ENCODE data around the gene TSSC4.
A peak's percentile ranks its signal among the peaks of the same experiment; 100 is the strongest.

Gene TSSC4

DNA sequence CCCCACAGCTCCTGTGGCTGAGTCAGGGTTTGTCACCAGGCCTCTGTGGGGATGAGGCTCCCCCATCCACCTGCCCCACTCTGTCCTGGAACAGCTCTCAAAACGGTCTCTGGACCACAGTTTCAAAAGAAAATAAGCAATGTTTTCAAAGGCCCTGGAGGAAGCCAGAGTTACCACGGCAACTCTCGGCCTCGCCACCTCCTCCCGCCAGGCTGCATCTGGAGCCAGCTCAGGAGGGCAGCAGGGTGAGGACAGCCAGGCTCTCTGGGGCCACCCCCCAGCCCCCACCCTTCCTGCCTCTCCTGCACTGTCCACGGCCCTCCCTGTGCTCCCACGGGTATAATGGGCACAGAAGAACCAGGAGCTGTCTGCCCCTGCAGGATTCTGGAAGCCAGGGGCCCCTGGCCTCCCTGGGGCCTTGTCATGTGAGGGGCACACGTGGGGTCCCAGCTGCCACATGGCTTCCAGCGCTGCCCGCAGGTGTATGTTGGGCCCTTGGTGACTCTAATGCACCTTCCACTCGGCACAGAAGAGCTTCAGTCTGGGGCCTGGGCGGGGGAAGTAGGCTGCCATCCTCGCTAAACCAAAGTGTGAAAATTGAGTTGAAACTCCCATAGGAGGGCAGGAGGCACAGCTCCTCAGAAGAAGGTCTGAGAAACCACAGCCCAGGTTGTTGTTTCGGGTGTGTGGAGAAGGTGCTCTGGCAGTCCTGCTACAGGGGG lies 13.1 kb upstream of the TSSC4 start:
- DNase-seq: peak; percentile 36

- DNase-seq: no peak
Measured at GRCh38 chr11:2388431-2389376, 11.8 kb upstream of the TSSC4 start.

- no peak for DNase-seq
Measured at GRCh38 chr11:2389377-2390026, 11.0 kb upstream of the TSSC4 start.

- no peak for DNase-seq
Measured at GRCh38 chr11:2390091-2390724, 10.3 kb upstream of the TSSC4 start.

DNA sequence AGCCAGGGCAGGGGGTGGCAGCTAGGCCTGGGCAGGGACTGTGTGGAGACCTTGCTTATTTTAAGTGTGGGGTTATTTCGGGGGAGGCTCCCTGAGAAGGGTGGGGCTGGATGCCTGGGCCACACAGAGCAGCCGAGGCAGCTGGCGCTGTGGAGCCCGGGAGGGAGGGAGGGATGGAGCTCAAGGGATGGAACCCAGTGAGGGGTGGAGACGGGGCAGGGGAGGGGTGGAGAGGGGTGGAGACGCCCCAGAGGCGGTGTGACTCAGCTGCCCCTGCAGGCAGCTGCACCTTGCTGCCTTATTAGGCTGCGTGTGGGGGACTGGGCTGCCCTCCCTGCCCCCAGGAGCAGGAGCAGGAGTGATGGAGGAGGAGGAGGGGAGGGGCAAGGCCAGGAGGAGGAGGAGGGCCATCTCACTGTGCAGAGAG lies 9.8 kb upstream of the TSSC4 start:
- DNase-seq: peak; percentile 52

- DNase-seq: no peak
Measured at GRCh38 chr11:2391181-2391975, 9.2 kb upstream of the TSSC4 start.

GRCh38 chr11:2392241-2392959 lies 8.2 kb upstream of the TSSC4 start:
- no peak for DNase-seq

DNA sequence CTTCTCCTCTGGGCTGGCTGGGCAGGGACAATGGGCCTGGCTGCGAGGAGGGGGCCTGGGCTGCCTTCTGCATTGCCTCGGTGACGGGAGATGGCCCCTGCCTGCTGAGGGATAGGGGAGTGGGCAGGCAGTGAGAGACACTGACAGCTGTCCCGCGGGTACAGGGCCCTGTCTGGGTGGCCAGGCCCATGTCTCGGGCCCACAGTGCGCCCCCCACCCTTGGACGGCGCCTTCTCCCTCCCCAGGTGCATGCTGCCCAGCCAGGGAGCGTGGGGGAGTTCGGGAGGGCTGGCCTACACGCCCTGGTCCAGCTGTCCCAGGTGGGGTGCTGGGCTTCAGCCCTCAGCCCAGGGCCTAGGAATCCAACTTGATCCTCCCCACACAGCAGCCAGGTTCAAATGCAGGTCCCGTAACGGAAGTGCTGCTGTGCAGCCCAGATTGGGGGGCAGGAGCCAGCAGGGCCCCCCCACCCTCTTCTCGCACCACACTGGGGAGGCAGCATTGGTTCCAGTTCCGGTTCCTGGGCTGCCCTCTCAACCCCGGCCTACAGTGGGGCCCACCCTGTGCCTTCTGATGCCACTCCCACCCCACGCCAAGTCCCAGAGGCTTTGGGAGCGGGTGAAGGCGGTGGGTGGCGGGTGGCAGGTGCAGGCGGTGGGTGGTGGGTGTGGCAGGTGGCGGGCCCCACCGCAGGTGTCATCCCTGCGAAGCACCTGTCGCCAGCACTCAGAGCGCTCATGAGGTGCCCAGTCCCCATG lies 7.3 kb upstream of the TSSC4 start:
- no peak for DNase-seq

GRCh38 chr11:2393941-2394817 lies 6.4 kb upstream of the TSSC4 start:
- no peak for DNase-seq

DNA sequence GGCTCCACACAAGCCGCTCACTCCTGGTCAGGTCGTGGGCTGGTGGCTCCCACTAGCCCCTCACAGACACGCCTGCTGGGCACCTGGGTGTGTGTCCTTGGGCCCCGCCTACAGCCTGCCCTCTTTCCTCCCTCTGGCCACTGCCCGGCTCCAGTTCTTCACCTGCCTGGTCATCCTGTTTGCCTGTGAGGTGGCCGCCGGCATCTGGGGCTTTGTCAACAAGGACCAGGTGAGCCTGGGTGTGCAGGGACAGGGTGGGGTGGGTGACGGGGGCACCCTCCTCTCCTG lies 5.8 kb upstream of the TSSC4 start:
- DNase-seq: no peak

- no peak for DNase-seq
Measured at GRCh38 chr11:2395211-2395730, 5.3 kb upstream of the TSSC4 start.

DNA sequence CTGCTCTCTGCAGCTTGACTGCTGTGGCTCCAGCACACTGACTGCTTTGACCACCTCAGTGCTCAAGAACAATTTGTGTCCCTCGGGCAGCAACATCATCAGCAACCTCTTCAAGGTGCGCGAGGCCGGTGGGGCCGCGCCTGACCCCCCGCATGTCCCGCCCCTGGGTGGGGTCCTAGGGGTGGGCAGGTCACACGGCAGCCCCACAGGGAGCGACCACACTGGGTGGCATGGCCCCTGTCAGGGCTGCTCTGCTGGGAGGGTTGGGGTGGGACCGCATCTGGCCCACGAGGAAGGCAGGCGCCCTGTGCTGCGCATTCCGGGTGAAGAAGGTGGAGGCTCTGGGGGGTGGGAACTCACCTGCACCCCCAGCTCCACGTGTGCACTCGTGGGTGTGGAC lies 4.7 kb upstream of the TSSC4 start:
- no peak for DNase-seq

GRCh38 chr11:2396471-2396870 lies 4.1 kb upstream of the TSSC4 start:
- DNase-seq: no peak

GRCh38 chr11:2397005-2397404 lies 3.5 kb upstream of the TSSC4 start:
- DNase-seq: no peak

DNA sequence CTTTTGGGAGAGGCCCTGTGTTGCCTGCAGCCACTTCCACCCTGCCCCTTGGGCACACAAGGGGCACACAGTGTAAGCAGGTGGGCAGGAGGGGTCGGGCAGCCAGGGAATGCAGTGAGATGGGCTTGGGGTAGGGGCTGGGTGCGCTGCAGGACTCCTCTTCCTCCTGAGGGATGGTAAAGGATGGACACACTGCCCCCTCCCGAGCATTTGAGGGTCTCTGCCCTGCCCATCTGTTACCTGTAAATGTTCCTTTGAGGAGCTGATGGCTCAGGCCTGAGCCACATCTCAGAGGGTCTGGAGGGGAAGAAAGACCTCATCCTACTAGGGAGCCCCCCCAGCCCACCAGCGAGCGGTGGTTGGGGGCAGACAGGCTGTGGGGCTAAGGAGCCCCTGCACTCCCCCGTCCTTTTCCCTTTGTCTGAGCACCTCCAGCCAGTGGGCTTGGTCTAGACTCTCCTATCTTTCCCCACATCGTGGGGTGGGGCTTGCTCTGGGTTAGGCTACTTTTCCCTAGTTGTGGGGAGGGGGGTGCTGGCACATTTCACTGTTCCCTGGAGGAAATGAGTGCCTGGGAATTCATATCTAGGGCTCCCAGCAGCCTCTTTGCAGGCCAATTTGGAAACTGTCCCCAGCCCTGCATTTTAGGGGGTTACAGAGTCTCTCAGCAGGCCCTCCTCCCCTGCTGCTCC lies 1.7 kb upstream of the TSSC4 start:
- no peak for DNase-seq

GRCh38 chr11:2399488-2400068 lies 972 bp upstream of the TSSC4 start:
- no peak for DNase-seq

- no peak for DNase-seq
Measured at GRCh38 chr11:2400762-2401435, 349 bp downstream of the TSSC4 start.

DNA sequence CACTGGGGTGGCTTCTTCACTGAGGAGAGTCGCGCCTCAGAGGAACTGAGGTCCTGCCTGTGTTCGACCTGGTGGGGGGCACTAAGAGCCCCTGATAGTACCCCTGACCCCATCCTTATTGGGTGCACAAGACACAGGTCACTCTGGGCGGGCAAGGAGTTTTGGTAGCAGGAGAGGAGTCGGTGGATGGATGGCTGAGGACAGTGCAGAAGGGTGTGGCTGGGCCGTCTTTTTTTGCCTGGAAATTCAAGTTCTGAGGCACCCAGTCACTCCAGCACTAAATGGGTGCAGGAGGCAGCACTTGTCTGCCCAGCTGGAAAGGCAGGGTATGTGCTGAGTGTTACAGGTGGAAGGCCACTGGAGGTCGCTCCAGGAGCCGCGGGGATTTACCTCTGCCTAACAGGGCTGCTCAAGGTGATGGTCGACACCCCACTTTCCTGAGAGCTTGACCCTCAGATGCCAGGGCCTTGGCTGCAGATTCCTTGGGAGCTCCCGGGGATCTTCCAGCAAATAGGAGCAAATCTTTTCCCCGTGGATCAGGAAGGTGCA lies 960 bp downstream of the TSSC4 start:
- no peak for DNase-seq

All from NCI-H526 treated with DMSO at 0.1 percent for 48 hours (cell line).